Glomerular endothelial cell (primary cell): ENCODE measurements around the gene TTLL11. TPM values are rescaled to one million over a fixed set of nuclear protein-coding genes. Genes with fewer than 3 reads are reported as not detected.

Experiments
- DNase-seq: peaks from one replicate; pipeline ENCODE4 v3.0.0-alpha.2; 2011; ENCODE audit warnings: low read depth, low spot score; ENCODE audit errors: extremely low read depth
- total RNA-seq: library from RNA; depleted of rRNA; stranded (reverse); fragments of >200 nt; gene quantifications from 2 replicates; pipeline ENCODE4 v1.2.3, GENCODE V29; 2015

The TTLL11 gene
- total RNA-seq, 1 donor from 2014 or later, result 8.2 TPM

- DNase-seq, result no peak
These were observed 204.7 kb downstream of the TTLL11 start for GRCh38 chr9:121888438-121888775.

GRCh38 chr9:121887553-121888437, 205.3 kb downstream of the TTLL11 start:
- no peak for DNase-seq

- DNase-seq, result no peak
These were observed 206.2 kb downstream of the TTLL11 start for GRCh38 chr9:121886759-121887485.

GRCh38 chr9:121885345-121885901, 207.7 kb downstream of the TTLL11 start:
- DNase-seq, result no peak

- no peak for DNase-seq
These were observed 209.0 kb downstream of the TTLL11 start for GRCh38 chr9:121884057-121884541.

GRCh38 chr9:121883281-121884056, 209.6 kb downstream of the TTLL11 start:
- no peak for DNase-seq

GRCh38 chr9:121881920-121882500, 211.1 kb downstream of the TTLL11 start:
- DNase-seq, result no peak

- DNase-seq, result no peak
These were observed 212.7 kb downstream of the TTLL11 start for GRCh38 chr9:121880343-121880898.

- DNase-seq, result no peak
These were observed 214.8 kb downstream of the TTLL11 start for GRCh38 chr9:121878271-121878822.

- DNase-seq, result no peak
These were observed 216.3 kb downstream of the TTLL11 start for GRCh38 chr9:121876658-121877271.

GRCh38 chr9:121876255-121876654, 216.9 kb downstream of the TTLL11 start:
- DNase-seq, result no peak

- no peak for DNase-seq
These were observed 218.6 kb downstream of the TTLL11 start for GRCh38 chr9:121874524-121874923.

GRCh38 chr9:121871431-121872025, 221.6 kb downstream of the TTLL11 start:
- no peak for DNase-seq

- DNase-seq, result no peak
These were observed 222.8 kb downstream of the TTLL11 start for GRCh38 chr9:121870271-121870670.

- no peak for DNase-seq
These were observed 224.5 kb downstream of the TTLL11 start for GRCh38 chr9:121868626-121869025.

- no peak for DNase-seq
These were observed 226.2 kb downstream of the TTLL11 start for GRCh38 chr9:121866927-121867326.

GRCh38 chr9:121865884-121866283, 227.2 kb downstream of the TTLL11 start:
- no peak for DNase-seq

GRCh38 chr9:121865060-121865459, 228.0 kb downstream of the TTLL11 start:
- DNase-seq, result no peak

- DNase-seq, result no peak
These were observed 229.2 kb downstream of the TTLL11 start for GRCh38 chr9:121863955-121864354.
